Erythroblast (primary cell): ENCODE measurements around the gene ASPHD2.
A peak's percentile ranks its signal among the peaks of the same experiment; 100 is the strongest.

ENCODE experiments used
- DNase-seq, 2 experiments: peaks; one replicate each; lab custom pipeline; 2025; lab: John Stamatoyannopoulos, UW
- GATA1 ChIP-seq: IDR thresholded peaks from 2 replicates; pipeline ENCODE4 v1.6.1; 2011; ENCODE audit warnings: low read depth, mild to moderate bottlenecking, control low read depth, low read length, moderate library complexity
- POLR2A ChIP-seq: IDR thresholded peaks from 2 replicates; pipeline ENCODE4 v1.6.1; 2011; ENCODE audit warnings: mild to moderate bottlenecking, low read length

Gene ASPHD2

GRCh38 chr22:26433805-26434204, 4.7 kb downstream of the ASPHD2 start:
- TF ChIP-seq GATA1, result no peak
- TF ChIP-seq POLR2A, result no peak
- no peak for DNase-seq

- DNase-seq, result no peak
- TF ChIP-seq POLR2A, result no peak
- TF ChIP-seq GATA1, result no peak
Observed at GRCh38 chr22:26435327-26436093, 6.5 kb downstream of the ASPHD2 start.

DNA sequence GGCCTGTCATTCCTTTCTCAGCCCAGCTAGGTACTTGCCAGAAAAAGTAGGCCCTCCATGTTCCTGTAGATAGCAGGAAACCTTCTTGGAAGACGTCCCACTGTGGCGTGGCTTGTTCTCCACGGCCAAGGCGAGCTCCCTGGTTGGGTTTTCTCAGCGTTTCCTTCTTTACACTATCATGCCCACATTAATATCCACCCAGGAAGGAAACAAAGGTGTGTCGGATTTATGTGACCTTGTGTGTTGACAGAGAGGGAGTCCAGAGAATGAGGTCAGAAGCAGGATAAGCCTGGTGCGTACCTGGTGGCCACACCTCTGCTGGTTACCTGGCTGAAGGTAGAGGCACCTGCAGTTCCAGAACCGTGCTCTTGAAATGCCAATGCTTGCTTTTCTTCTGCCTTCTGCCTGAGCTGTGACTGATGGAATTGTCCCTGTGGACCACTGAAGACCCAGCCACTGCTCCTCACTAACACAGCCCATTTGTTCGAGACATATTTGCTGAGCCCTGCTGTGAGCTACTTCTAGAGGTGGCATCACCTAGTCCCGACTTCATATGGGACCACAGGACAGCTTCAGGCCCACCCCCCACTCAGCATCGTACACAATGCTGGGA, 7.9 kb downstream of the ASPHD2 start:
- TF ChIP-seq GATA1 (no peak), POLR2A (no peak)

DNA sequence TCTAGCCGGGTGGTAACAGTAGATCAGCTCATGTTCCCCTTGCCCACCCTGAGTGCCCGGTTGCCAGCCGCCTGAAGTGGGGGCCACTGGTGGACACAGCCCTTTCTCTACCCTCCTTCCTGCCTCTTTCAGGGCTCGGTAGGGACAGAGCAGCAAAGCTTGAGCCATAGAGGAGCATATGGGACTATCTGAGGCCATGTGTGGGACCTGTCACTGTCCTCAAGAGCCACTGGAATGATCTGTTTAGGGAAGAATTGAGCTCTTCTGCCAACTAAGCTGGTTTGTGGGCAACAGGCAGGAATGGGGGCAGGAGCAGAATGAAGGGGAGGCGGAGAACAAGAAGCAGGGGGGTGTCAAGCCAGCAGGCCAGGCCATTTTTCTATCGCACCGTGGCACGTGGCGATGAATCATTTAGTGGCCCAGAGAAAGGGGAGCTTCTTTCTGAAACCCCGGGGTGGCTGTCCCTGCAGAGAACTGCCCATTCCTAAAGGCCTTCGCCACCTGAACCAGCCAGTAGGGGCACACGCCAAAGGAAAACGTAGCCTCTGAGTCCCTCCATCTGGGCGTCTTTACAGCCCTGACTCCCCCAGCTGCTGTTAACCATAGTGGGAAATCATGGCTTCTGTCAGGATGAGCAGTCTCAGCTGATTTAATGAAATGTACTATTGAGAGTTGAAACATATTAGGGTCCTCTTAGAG, 8.8 kb downstream of the ASPHD2 start:
- TF ChIP-seq GATA1, result no peak
- no peak for TF ChIP-seq POLR2A
- no peak for DNase-seq

More for the DNA sequence above, 7.9 kb downstream of the ASPHD2 start:
- DNase-seq, result no peak

GRCh38 chr22:26438776-26439175, 9.7 kb downstream of the ASPHD2 start:
- peak in 1 of 2 experiments; percentile 22 for DNase-seq

DNA sequence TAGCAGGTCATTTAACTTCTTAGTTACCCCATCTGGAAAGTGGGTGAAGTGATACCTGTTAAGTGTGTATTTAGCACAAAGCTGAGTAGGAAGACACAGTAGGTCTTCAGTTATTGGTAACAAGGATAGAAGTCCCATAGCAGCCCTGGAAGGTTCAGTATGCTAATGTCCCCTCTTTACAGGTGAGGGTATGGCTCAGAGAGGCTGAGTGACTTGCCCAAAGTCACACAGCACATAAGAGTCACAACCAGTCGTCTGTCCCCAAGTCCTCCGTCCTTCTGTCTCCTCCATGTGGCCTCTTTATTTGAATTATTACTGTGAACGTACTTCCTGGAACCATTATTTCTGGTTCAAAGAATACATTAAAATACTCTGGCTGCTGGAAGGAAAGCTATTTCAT, 10.5 kb downstream of the ASPHD2 start:
- TF ChIP-seq GATA1 (no peak), POLR2A (no peak)
- DNase-seq, result no peak

GRCh38 chr22:26442086-26442756, 13.2 kb downstream of the ASPHD2 start:
- DNase-seq, result no peak
- no peak for TF ChIP-seq GATA1
- no peak for TF ChIP-seq POLR2A

- no peak for DNase-seq
- TF ChIP-seq GATA1 (no peak), POLR2A (no peak)
Observed at GRCh38 chr22:26443901-26444690, 15.0 kb downstream of the ASPHD2 start.

DNA sequence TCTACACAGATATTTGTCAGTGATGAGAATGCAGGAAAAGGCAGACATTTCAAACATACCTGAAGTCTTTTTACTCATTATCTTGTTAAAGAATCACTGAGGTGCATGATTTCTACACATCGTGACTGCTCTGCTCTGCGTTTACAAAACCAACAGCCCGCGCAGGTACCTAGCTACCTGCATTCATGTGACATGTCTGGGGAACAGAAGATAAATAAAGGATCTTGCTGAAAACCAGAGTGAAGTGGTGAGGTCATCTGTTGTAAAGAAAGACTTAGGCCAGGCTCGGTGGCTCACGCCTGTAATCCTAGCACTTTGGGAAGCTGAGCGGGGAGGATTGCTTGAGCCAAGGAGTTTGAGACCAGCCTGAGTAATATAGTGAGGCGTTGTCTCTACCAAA, 15.7 kb downstream of the ASPHD2 start:
- TF ChIP-seq POLR2A (no peak), GATA1 (no peak)
- DNase-seq, result no peak

DNA sequence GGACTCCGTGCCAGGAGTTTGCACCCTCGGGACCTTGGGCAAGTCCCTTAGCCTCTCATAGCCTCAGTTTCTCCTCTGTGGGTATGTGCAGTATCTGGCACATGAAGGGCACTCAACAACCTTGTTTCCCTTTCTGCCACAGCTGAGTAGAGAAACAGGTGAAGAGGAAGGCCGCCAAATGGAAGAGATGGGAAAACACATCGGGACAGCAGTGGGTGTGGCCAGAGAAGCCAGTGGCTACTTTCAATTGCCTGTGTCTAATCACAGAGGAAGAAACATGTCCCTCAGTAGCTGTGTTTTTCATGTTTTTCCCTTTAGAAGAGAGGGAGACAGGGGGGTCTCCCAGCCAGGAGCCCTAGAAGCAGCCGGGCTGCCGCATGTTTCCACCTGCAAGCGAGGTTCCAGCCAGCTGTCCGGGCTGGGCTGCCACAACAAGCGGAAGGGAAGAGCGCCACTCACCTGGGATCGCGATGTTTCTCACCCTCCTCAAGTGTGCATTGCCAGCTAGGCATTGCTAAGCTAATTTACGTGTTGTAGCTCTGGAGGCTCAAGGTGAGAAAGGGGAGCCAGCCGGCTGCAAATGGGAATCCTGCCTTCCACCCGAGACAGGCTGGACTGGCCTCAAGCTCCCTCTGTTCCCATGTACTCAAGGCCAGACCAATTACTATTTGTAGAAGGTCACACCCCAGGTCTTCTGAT, 16.7 kb downstream of the ASPHD2 start:
- no peak for DNase-seq
- TF ChIP-seq GATA1 (no peak), POLR2A (no peak)

DNA sequence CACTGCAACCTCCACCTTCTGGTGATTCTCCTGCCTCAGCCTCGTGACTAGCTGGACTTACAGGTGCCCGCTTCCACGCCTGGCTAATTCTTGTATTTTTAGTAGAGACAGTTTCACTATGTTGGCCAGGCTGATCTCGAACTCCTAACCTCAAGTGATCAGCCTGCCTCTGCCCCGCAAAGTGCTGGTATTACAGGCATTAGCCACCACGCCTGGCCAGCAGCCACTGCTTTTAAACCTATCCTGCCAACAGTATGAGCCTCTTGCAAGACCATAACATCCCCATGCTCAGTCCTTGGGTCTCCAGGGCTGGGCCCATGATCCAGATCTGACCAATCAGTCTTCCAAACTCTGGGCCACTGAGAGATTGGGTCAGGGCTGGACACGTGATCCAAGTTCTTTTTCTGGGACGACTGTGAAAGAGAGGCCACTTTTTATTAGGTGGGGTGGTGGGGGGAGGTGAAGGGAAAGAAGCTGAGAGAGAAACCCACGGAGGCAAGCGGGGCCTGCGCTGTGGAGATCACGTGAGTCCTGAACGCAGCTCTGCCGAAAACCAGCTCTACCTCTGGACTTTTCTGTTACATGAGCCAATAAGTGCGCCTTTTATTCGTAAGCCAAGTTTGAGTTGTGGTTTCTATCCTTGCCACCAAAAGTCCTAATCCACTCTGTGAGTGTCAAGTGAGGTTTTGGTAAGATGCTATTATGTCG, 17.9 kb downstream of the ASPHD2 start:
- TF ChIP-seq POLR2A (no peak), GATA1 (no peak)
- no peak for DNase-seq
